A204.1 (cell line): ENCODE data around the gene BCL7B.
"Not testable (repeated sequence)": the region's sequence is repeated elsewhere in the genome, so short reads cannot be mapped to it uniquely, and the experiment has no call there.

Experiments
- FAIRE-seq: peaks from 2 replicates; lab custom pipeline; 2012; peaks lifted over from hg19 to GRCh38; lab: Jason Lieb, UNC

The BCL7B gene

GRCh38 chr7:73535918-73536317 is 21.6 kb downstream of the BCL7B start:
- FAIRE-seq, result not testable (repeated sequence)

- no peak for FAIRE-seq
Measured at GRCh38 chr7:73533742-73534141, 23.7 kb downstream of the BCL7B start.

- FAIRE-seq, result no peak
Measured at GRCh38 chr7:73532224-73532623, 25.3 kb downstream of the BCL7B start.

GRCh38 chr7:73530800-73531199 is 26.7 kb downstream of the BCL7B start:
- no peak for FAIRE-seq

- FAIRE-seq, result no peak
Measured at GRCh38 chr7:73526896-73527821, 30.3 kb downstream of the BCL7B start.

- not testable (repeated sequence) for FAIRE-seq
Measured at GRCh38 chr7:73526158-73526494, 31.4 kb downstream of the BCL7B start.

GRCh38 chr7:73522105-73522872 is 35.2 kb downstream of the BCL7B start, which contains the start of gene BAZ1B:
Gene BAZ1B, minus strand, starts transcription at chr7:73522293. Its CDS starts 360 bp downstream, at chr7:73521933.
- FAIRE-seq, result peak; percentile 90

GRCh38 chr7:73521636-73522104 is 35.8 kb downstream of the BCL7B start:
- no peak for FAIRE-seq

GRCh38 chr7:73520673-73521635 is 36.5 kb downstream of the BCL7B start:
- no peak for FAIRE-seq

GRCh38 chr7:73519867-73520672 is 37.4 kb downstream of the BCL7B start:
- no peak for FAIRE-seq

GRCh38 chr7:73518470-73518869 is 39.0 kb downstream of the BCL7B start:
- no peak for FAIRE-seq

- FAIRE-seq, result no peak
Measured at GRCh38 chr7:73517241-73517995, 40.1 kb downstream of the BCL7B start.

- no peak for FAIRE-seq
Measured at GRCh38 chr7:73515178-73515577, 42.3 kb downstream of the BCL7B start.

- no peak for FAIRE-seq
Measured at GRCh38 chr7:73512018-73512780, 45.3 kb downstream of the BCL7B start.

GRCh38 chr7:73509463-73509862 is 48.0 kb downstream of the BCL7B start:
- no peak for FAIRE-seq

- no peak for FAIRE-seq
Measured at GRCh38 chr7:73507556-73507955, 49.9 kb downstream of the BCL7B start.

GRCh38 chr7:73504920-73505319 is 52.6 kb downstream of the BCL7B start:
- FAIRE-seq, result no peak

GRCh38 chr7:73504017-73504416 is 53.5 kb downstream of the BCL7B start:
- no peak for FAIRE-seq

- FAIRE-seq, result no peak
Measured at GRCh38 chr7:73503229-73503628, 54.3 kb downstream of the BCL7B start.

- FAIRE-seq, result no peak
Measured at GRCh38 chr7:73496626-73497025, 60.9 kb downstream of the BCL7B start.
